HL-60 (cell line): ENCODE results near the gene LRRK1.

Source experiments
- DNase-seq, 2 experiments: peaks; one replicate each; pipeline ENCODE4 v3.0.0-alpha.2; 2010 to 2020; ENCODE audit warnings: low read depth in 1 of 2, low spot score in 1 of 2
- H3K27ac ChIP-seq: fragments of 250-450 bp; sonication (Bioruptor Pico); replicated peaks from 2 replicates; pipeline ENCODE4 v1.5.1; 2020; ENCODE audit warnings: mild to moderate bottlenecking, moderate library complexity
- H3K27me3 ChIP-seq: fragments of 250-450 bp; sonication (Bioruptor Pico); 2 replicates; pipeline ENCODE4 v1.5.1; 2021; ENCODE audit warnings: mild to moderate bottlenecking, moderate library complexity; ENCODE audit not compliant: insufficient read depth, poor library complexity, severe bottlenecking
- H3K4me3 ChIP-seq: replicated peaks from 2 replicates; pipeline ENCODE4 v1.5.1; 2011; ENCODE audit warnings: mild to moderate bottlenecking, control low read depth, low read length; ENCODE audit not compliant: insufficient read depth
- GABPA ChIP-seq: IDR thresholded peaks from 2 replicates; pipeline ENCODE4 v1.6.1; 2012; ENCODE audit warnings: low read depth
- POLR2AphosphoS5 ChIP-seq: IDR thresholded peaks from 2 replicates; pipeline ENCODE4 v1.6.1; 2012; ENCODE audit warnings: low read depth
- SPI1 ChIP-seq: IDR thresholded peaks from 2 replicates; pipeline ENCODE4 v1.6.1; 2012; ENCODE audit warnings: low read depth, mild to moderate bottlenecking, borderline replicate concordance
- TF ChIP-seq, protein P1 (sequence below): IDR thresholded peaks from one replicate; pipeline ENCODE4 v1.5.1; 2011; ENCODE audit warnings: low read length, control low read depth, inconsistent platforms; ENCODE audit not compliant: insufficient read depth
- TF ChIP-seq, protein P2 (sequence below): IDR thresholded peaks from 2 replicates; pipeline ENCODE4 v1.6.1; 2012; ENCODE audit warnings: low read depth; ENCODE audit not compliant: insufficient replicate concordance

LRRK1 gene

DNA sequence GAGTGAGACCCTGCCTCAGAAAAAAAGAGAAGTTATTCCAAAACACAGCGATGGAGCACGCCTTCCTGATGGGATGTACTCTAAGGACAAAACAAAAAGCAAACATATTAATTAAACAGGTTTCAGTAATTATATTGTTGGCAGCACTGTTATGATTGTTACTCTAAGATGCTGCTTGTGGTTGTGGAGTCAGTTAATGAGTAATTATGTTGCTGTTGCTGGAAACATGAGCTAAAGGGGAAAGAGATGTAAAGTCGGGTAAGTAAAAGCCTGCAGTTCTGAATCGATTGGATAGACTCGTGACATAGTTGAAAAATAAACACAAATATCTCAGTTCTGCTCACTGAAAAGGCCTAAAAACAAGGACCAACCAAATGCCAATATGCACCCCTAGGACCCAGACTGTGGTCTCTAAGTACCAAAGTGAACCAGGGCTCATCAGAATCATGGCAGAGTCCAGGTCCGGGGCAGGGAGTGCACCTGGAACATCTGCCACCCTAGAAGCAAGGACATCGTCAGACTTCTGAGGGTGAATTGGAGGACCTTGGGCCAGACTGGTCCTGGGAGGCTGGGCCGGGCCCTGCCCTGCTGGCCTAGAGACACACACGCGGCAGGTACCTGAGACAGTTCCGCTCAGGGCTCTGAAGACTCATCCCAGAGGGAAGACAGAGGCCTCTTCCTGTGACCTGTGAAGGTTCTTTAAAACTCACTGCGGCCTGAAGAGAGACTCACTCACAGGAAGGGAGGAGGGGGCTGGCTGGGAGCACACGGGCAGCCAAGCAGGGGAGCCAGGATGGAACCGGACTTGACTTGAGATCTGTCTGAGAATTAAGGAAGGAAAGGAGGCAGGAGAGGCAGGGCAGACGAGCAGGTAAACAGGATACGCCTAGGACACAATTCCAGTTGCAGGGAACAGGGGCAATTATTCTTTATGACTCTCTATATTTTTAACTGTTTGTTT is 140.5 kb downstream of the LRRK1 start:
- Histone ChIP-seq H3K4me3 (no peak overlapping the region), H3K27ac (no peak overlapping the region), H3K27me3 (no peaks in the 10 kb centered on the region)
- DNase-seq = no peak
- TF ChIP-seq SPI1 (no peak), GABPA (no peak), POLR2AphosphoS5 (no peak)
- TF ChIP-seq, protein P1, sequence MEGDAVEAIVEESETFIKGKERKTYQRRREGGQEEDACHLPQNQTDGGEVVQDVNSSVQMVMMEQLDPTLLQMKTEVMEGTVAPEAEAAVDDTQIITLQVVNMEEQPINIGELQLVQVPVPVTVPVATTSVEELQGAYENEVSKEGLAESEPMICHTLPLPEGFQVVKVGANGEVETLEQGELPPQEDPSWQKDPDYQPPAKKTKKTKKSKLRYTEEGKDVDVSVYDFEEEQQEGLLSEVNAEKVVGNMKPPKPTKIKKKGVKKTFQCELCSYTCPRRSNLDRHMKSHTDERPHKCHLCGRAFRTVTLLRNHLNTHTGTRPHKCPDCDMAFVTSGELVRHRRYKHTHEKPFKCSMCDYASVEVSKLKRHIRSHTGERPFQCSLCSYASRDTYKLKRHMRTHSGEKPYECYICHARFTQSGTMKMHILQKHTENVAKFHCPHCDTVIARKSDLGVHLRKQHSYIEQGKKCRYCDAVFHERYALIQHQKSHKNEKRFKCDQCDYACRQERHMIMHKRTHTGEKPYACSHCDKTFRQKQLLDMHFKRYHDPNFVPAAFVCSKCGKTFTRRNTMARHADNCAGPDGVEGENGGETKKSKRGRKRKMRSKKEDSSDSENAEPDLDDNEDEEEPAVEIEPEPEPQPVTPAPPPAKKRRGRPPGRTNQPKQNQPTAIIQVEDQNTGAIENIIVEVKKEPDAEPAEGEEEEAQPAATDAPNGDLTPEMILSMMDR = no peak
- TF ChIP-seq, protein P2, sequence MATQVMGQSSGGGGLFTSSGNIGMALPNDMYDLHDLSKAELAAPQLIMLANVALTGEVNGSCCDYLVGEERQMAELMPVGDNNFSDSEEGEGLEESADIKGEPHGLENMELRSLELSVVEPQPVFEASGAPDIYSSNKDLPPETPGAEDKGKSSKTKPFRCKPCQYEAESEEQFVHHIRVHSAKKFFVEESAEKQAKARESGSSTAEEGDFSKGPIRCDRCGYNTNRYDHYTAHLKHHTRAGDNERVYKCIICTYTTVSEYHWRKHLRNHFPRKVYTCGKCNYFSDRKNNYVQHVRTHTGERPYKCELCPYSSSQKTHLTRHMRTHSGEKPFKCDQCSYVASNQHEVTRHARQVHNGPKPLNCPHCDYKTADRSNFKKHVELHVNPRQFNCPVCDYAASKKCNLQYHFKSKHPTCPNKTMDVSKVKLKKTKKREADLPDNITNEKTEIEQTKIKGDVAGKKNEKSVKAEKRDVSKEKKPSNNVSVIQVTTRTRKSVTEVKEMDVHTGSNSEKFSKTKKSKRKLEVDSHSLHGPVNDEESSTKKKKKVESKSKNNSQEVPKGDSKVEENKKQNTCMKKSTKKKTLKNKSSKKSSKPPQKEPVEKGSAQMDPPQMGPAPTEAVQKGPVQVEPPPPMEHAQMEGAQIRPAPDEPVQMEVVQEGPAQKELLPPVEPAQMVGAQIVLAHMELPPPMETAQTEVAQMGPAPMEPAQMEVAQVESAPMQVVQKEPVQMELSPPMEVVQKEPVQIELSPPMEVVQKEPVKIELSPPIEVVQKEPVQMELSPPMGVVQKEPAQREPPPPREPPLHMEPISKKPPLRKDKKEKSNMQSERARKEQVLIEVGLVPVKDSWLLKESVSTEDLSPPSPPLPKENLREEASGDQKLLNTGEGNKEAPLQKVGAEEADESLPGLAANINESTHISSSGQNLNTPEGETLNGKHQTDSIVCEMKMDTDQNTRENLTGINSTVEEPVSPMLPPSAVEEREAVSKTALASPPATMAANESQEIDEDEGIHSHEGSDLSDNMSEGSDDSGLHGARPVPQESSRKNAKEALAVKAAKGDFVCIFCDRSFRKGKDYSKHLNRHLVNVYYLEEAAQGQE = no peak

DNA sequence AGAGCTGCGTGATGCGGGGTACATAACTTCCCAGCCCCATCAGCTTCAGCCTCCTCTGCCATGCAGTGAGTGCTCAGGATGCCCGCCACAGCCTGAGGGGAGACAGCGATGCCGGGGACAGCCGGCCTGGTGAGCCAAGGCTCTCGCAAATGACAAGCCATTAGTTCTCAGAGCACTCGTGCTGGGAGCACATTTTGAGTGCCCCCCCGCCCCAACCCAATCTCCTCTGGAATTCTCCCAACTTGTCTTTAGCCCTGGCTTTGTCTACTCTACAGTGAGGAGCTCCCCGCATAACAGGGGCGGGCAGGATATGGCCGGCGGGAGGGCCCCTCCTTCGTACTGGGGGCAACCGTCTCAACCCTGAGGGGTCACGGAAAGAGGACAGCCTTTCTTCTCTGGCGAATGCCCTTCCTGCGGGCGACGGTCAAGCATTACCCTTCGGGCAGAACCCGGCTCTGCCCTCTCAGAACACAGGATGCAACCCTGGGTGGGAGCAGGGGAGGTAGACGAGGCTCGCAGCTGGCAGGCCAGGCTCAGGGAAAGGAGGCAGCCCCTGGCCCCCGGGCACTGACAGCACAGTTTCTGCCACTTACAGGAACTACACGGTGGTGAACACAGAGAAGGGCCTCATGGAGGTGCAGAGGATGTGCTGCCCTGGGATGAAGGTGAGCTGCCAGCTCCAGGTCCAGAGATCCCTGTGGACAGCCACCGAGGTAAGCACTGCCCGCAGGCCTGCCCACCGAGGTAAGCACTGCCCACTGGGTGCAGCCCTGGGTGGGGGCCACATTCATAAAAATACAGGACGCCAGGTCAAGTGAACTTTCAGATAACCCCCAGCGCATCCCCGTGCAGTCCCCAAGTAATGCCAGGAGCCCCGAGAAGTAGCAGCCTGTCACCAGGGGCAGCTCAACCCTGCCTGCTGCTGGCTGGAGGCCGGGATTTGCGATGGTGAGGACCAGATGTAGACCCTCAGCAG is 141.7 kb downstream of the LRRK1 start:
- DNase-seq = no peak
- Histone ChIP-seq H3K4me3 (no peak overlapping the region), H3K27me3 (no peaks in the 10 kb centered on the region), H3K27ac (no peak overlapping the region)
- TF ChIP-seq POLR2AphosphoS5 (no peak), GABPA (no peak), SPI1 (no peak)
- TF ChIP-seq, protein P2 = no peak
- TF ChIP-seq, protein P1 = no peak

DNA sequence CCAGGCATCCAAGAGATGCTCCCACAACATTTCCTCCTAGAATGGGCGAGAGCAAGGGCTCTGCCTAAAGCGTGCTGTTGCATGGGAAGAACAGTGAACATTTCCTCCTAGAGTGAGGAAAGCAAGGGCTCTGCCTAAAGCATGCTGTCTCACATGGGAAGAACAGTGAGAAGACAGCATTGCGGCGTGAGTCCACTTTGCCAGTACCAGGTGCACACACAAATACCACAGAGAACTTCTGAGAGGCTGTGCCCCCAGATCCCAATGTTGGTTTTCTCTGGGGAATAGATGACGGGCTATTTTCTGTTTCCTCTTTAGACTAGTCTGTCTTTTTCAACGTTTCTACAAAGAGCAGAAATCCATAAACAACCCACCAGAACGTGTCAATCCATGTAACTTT is 142.9 kb downstream of the LRRK1 start:
- Histone ChIP-seq H3K27me3 (no peaks in the 10 kb centered on the region), H3K27ac (no peak overlapping the region), H3K4me3 (no peak overlapping the region)
- TF ChIP-seq, protein P1 = no peak
- TF ChIP-seq, protein P2 = no peak
- no peak for TF ChIP-seq GABPA
- no peak for TF ChIP-seq SPI1
- TF ChIP-seq POLR2AphosphoS5 = no peak
- no peak for DNase-seq
